ENCODE data around the gene PSIP1.

The PSIP1 gene

DNA sequence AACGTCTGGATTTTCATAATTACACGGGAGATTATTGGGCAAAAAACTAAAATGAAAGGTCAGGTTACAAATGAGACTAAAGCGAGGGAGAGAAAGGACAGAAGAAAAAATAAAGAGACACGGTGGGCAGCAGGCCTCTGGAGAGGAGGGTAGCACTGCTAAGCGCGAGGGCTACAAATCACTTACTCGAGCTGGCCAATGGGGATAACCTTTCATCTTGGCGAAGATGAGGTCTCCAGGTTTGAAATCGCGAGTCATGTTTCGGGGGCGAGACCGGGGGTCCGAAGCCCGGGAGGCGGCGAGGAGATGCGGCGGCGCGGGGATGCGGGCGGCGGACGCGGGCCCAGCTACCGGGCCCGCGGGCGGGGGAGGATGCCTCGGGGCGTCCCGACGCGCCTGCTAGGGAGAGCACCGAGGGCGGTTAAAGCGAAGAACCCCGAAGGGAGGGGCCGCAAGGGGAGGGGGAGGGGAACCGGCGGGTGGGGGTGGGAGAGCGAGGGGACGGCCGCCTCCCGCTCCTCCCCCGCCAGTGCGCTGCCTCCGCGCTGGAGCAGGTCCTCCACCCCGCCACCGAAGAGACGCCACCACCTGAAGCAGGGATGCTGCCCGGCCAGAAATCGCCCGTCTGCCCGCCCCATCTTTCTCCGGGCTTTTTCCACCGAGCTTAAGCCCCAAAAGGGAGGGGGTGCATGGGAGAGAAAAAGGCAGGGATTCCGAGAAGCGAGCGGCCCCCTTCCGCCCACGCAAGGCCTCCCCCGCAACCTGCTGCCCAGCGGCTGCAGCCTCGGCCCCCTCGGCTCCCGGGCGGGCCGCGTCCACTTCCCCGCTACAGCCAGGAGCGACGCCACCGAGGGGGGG, 610 bp downstream of the PSIP1 start:
- TF ChIP-seq, protein P1, sequence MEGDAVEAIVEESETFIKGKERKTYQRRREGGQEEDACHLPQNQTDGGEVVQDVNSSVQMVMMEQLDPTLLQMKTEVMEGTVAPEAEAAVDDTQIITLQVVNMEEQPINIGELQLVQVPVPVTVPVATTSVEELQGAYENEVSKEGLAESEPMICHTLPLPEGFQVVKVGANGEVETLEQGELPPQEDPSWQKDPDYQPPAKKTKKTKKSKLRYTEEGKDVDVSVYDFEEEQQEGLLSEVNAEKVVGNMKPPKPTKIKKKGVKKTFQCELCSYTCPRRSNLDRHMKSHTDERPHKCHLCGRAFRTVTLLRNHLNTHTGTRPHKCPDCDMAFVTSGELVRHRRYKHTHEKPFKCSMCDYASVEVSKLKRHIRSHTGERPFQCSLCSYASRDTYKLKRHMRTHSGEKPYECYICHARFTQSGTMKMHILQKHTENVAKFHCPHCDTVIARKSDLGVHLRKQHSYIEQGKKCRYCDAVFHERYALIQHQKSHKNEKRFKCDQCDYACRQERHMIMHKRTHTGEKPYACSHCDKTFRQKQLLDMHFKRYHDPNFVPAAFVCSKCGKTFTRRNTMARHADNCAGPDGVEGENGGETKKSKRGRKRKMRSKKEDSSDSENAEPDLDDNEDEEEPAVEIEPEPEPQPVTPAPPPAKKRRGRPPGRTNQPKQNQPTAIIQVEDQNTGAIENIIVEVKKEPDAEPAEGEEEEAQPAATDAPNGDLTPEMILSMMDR (conservative IDR thresholded peaks at IDR 0.05; ENCODE audit: low read depth): no peak
- peak; percentile 32 for DNase-seq (ENCODE audit: low spot score)
- ChIA-PET POLR2A (ENCODE audit: low non-redundant PET) (no interaction called here), CTCF (interaction anchor here (0.8 kb wide), 1 partner anchor 96 kb away, joined by 5 read pairs; no protein-coding TSS in a partner anchor)
- H3K27ac ChIP-seq: peak overlapping the region; percentile 87

DNA sequence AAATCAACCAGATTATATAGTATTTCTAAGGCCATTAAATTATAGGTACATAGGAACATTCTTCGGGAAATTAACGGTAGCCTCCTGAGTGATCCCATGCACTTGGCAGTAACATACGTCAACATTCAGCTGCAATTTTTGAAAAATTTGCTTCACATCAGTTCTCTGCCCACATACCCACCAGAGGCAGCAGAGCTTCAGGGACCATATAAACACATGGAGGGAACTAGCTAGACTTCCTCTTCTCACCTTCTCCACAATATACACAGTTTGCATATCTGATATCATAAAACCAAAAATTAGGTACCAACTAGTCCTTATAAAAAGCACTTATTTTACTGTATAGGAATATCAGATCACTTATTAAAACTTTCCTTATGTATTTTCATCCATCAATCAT, 4.8 kb downstream of the PSIP1 start:
- TF ChIP-seq, protein P1 (conservative IDR thresholded peaks at IDR 0.05; ENCODE audit: low read depth): no peak
- DNase-seq (ENCODE audit: low spot score): no peak
- ChIA-PET POLR2A (ENCODE audit: low non-redundant PET) (no interaction called here), CTCF (interaction anchor here (0.6 kb wide), 1 partner anchor 1382 kb away, joined by 5 read pairs; no protein-coding TSS in a partner anchor)
- H3K27ac ChIP-seq: no peak overlapping the region

GRCh38 chr9:15501803-15502202, 9.0 kb downstream of the PSIP1 start:
- no peak overlapping the region for H3K27ac ChIP-seq
- TF ChIP-seq, protein P1 (conservative IDR thresholded peaks at IDR 0.05; ENCODE audit: low read depth): no peak
- POLR2A ChIA-PET (ENCODE audit: low non-redundant PET): no interaction called here
- DNase-seq (ENCODE audit: low spot score): no peak
- CTCF ChIA-PET: interaction anchor here (0.5 to 1.0 kb wide), 2 partner anchors 105 to 205 kb away, joined by 3 read pairs; no protein-coding TSS in a partner anchor

GRCh38 chr9:15501179-15501578, 9.6 kb downstream of the PSIP1 start:
- DNase-seq (ENCODE audit: low spot score): no peak
- CTCF ChIA-PET: interaction anchor here (0.6 to 1.0 kb wide), 4 partner anchors 11 to 289 kb away, joined by 3 to 6 read pairs (median 4); no protein-coding TSS in a partner anchor
- H3K27ac ChIP-seq: no peak overlapping the region
- POLR2A ChIA-PET (ENCODE audit: low non-redundant PET): no interaction called here
- TF ChIP-seq, protein P1 (conservative IDR thresholded peaks at IDR 0.05; ENCODE audit: low read depth): no peak

DNA sequence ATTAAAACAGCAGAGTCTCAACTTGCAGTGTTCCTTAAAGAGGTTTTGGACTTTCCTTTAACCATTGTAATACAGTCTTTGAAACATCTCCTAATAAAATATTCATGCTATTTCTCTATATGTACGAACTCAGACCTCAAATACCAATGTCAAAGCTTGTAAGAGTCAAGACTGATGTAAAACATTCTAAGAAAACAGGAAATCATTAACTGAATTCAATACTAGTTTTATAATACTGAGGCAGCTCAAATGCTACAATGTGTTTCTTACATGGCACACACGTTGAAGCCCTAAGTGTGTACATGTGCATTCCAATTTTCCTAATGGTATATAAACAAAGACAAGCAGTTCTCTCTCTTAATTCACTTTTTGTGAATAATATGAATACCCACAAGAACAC, 11.6 kb downstream of the PSIP1 start:
- ChIA-PET POLR2A (ENCODE audit: low non-redundant PET) (no interaction called here), CTCF (no interaction called here)
- no peak for DNase-seq (ENCODE audit: low spot score)
- TF ChIP-seq, protein P1 (conservative IDR thresholded peaks at IDR 0.05; ENCODE audit: low read depth): no peak
- no peak overlapping the region for H3K27ac ChIP-seq

DNA sequence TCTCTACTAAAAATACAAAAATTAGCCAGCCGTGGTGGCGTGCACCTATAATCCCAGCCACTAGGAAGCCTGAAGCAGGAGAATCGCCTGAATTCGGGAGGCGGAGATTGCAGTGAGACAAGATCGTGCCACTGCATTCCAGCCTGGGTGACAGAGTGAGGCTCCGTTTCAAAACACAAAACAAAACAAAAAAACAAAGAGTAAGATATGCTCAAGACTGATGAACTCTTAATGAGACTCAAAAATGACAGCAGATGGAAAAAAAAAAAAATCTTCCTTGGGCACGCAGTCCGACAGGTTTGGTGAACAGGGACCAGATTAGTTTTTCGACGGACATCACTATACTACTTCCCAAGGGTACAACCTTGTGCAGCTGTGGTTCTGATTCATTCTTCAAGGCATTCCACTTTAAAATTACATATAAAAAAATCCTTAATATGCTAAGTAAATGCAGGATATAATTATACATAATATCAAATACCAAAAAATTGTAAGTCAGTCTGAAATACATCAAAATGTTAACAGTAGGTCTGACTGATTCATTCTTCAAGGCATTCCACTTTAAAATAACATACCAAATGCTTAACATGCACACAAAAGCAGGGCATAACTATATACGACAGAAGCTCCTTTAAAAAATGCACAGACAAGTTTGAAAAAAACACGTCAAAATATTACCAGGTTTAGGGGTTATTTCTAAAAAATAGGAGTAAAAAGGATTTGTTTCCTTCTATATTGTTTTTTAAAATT, 12.3 kb downstream of the PSIP1 start:
- H3K27ac ChIP-seq: no peak overlapping the region
- POLR2A ChIA-PET (ENCODE audit: low non-redundant PET): no interaction called here
- CTCF ChIA-PET: no interaction called here
- TF ChIP-seq, protein P1 (conservative IDR thresholded peaks at IDR 0.05; ENCODE audit: low read depth): no peak
- DNase-seq (ENCODE audit: low spot score): no peak

Data from RWPE1 (cell line).